Fibroblast of the aortic adventitia (primary cell): ENCODE data around the gene RUFY2. TPM values are rescaled to one million over a fixed set of nuclear protein-coding genes. Genes with fewer than 3 reads are reported as not detected.
A peak's percentile ranks its signal among the peaks of the same experiment; 100 is the strongest.
"Not testable (repeated sequence)": the region's sequence is repeated elsewhere in the genome, so short reads cannot be mapped to it uniquely, and the experiment has no call there.

Experiments used
- DNase-seq: peaks from one replicate; pipeline ENCODE4 v3.0.0-alpha.2; 2010; ENCODE audit warnings: low read depth
- H3K4me3 ChIP-seq: 2 replicates; pipeline ENCODE4 v1.5.1; 2011; ENCODE audit warnings: low read depth, mild to moderate bottlenecking, control low read depth, low read length, moderate library complexity
- total RNA-seq: library from RNA; depleted of rRNA; stranded (reverse); fragments of >200 nt; gene quantifications from 2 replicates; pipeline ENCODE4 v1.2.3, GENCODE V29; 2012; ENCODE audit warnings: low replicate concordance
- TF ChIP-seq, protein P1 (sequence below): IDR thresholded peaks from 2 replicates; pipeline ENCODE4 v1.5.1; 2011; ENCODE audit warnings: mild to moderate bottlenecking, low read length, control low read depth, inconsistent platforms; ENCODE audit not compliant: insufficient read depth

Gene RUFY2, protein sequence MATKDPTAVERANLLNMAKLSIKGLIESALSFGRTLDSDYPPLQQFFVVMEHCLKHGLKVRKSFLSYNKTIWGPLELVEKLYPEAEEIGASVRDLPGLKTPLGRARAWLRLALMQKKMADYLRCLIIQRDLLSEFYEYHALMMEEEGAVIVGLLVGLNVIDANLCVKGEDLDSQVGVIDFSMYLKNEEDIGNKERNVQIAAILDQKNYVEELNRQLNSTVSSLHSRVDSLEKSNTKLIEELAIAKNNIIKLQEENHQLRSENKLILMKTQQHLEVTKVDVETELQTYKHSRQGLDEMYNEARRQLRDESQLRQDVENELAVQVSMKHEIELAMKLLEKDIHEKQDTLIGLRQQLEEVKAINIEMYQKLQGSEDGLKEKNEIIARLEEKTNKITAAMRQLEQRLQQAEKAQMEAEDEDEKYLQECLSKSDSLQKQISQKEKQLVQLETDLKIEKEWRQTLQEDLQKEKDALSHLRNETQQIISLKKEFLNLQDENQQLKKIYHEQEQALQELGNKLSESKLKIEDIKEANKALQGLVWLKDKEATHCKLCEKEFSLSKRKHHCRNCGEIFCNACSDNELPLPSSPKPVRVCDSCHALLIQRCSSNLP
- total RNA-seq, result 37.3 and 53.7 TPM in 2 replicates

DNA sequence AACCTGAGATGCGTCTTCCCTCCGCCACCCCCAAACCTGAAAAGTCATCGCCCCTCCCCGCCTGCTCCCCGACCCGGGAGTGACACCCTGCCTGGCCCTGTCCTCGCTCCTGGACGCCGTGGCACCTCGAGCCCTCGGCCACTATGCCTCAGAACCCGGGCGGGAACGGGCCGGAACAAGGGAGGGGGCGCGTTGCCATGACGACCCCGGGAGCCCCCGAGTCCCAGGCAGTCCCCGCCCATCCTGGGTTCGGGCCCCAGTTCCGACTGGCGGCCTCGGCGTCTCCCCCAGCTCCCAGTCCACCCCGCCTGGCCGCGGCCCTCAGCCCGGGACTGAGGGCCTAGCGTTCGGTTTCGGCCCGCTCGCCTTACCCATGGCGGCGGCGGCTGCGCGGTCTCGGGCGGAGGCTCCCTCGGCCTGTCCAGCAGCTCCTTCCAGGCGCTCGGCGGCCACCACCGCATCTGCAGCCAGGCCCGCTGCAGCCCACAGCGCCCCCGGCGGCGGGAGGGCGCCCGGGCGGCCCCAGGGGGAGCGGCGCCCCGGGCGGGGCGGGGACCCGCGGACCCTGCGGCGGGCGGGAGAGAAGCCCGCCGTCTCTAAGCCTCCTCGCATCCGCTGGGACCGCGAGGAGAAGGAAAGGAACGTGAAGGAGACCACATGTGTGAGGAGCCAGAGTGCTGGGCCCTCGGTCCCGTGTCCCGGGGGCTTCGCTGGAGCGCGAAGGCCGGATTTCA is at the start of gene RUFY2:
RUFY2 (minus strand) TSS at position 463 of the 734 bp plus-strand sequence; CDS start at position 375, 88 bp downstream.
- H3K4me3 ChIP-seq, result peak within 1 kb of the TSS; percentile 96
- DNase-seq, result peak; percentile 73
- TF ChIP-seq, protein P1, sequence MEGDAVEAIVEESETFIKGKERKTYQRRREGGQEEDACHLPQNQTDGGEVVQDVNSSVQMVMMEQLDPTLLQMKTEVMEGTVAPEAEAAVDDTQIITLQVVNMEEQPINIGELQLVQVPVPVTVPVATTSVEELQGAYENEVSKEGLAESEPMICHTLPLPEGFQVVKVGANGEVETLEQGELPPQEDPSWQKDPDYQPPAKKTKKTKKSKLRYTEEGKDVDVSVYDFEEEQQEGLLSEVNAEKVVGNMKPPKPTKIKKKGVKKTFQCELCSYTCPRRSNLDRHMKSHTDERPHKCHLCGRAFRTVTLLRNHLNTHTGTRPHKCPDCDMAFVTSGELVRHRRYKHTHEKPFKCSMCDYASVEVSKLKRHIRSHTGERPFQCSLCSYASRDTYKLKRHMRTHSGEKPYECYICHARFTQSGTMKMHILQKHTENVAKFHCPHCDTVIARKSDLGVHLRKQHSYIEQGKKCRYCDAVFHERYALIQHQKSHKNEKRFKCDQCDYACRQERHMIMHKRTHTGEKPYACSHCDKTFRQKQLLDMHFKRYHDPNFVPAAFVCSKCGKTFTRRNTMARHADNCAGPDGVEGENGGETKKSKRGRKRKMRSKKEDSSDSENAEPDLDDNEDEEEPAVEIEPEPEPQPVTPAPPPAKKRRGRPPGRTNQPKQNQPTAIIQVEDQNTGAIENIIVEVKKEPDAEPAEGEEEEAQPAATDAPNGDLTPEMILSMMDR, result peak; percentile 49

DNA sequence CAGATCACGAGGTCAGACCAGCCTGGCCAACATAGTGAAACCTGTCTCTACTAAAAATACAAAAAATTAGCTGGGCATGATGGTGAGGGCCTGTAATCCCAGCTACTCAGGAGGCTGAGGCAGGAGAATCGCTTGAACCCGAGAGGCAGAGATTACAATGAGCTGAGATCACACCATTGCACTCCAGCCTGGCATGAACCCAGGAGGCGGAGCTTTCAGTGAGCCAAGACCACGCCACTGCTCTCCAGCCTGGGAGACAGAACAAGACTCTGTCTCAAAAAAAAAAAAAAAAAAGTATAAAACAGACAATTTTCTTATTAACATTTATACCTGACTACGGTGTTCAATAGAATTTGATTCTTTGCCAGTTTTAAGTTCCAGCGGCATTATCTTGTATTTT is 42.6 kb upstream of the RUFY2 start:
- DNase-seq, result peak; percentile 45
- not testable (repeated sequence) for H3K4me3 ChIP-seq

DNA sequence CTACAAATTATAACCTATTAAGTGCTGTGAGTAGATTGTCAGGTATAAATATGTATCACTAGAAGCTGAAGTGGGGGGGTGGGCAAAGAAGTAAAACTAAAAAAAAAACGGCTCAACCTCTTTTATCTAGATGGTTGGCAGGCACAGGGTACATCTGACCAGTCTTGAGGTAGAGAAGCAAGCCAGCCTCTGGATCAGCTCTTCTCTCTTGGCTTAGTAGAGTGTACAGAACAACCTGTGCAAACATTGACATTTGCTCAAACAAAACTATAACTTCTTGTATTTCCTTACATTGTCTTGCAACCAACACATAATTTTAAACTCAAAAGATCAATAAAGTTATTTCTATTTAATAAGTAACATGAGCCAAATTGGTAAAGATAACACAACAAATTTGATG is 39.1 kb upstream of the RUFY2 start:
- DNase-seq, result no peak
- TF ChIP-seq, protein P1, result no peak

DNA sequence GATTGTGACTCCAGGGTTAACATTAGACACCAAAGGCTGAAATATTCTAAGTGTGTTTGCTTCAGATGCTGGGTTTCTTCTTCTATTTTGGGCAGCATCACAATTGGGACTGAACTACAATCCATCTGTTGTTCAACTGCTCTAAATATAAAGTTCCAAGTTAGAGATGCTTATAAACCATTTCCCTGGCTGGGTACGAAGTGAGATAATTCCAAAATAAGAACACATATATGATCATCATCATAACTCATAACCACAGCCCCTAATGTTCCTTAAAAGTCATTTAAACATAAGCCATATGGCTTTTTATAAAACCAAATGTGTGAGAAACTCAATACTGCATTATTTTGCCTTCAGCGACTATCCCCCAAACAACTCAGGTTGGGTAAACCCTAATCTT is 35.9 kb upstream of the RUFY2 start:
- TF ChIP-seq, protein P1, result no peak
- DNase-seq, result no peak
- H3K4me3 ChIP-seq, result no peak overlapping the region

More for the DNA sequence above, 39.1 kb upstream of the RUFY2 start:
- H3K4me3 ChIP-seq, result no peak overlapping the region

DNA sequence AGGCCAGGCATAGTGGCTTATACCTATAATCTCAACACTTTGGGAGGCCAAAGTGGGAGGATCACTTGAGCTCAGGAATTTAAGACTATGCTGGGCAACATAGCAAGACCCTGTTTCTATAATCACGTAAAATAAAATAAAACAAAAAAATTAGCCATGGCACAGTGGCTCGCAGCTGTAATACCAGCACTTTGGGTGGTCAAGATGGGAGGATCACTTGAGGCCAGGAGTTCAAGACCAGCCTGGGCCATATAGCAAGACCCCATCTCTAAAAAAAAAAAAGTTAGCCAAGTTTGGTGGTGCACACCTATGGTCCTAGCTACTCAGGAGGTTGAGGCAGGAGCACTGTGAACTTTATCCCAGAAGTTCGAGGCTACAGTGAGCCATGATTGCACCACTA is 33.8 kb upstream of the RUFY2 start:
- H3K4me3 ChIP-seq, result no peak overlapping the region
- TF ChIP-seq, protein P1, result no peak
- DNase-seq, result no peak

DNA sequence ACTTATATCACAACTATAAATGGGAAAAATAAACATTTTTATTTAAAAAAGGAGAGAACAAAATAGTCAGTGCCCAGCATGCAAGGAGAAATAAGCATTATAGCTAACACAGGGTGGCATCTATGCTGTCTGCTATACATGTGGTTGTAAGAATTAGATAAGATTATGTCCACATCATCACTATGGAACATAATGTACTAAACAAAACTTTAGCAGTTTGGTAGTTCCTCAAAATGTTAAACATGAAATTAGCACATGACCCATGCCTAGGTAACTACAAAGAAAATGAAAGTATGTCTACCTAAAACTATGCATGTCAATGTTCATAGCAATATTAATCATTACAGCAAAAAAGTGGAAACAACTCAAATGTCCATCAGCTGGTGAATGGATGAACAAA is 28.7 kb upstream of the RUFY2 start:
- TF ChIP-seq, protein P1, result no peak
- DNase-seq, result no peak
- no peak overlapping the region for H3K4me3 ChIP-seq

DNA sequence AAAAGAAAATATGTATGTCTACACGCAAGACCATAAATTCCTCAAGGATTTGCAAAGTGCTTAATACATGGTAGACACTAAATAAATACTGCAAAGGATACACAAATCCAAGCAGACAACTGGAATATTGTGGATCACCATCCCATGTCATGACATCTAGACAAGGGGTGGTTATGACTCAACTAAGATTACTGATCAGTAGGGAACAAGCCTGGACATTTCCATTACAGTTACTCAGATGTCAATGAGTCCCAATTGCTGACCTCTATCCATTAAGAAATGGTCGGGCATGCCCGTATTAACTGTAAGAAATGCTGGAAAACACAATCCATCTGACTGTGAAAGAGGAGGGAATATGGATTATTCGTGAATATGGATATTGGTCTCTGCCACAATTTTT is 27.6 kb upstream of the RUFY2 start:
- DNase-seq, result no peak
- H3K4me3 ChIP-seq, result no peak overlapping the region
- TF ChIP-seq, protein P1, result no peak
